ENCODE measurements around the gene PSMD14. TPM values are rescaled to one million over a fixed set of nuclear protein-coding genes. Genes with fewer than 3 reads are reported as not detected.

PSMD14 gene
- total RNA-seq, 1 experiment from 2014 or later, result 83.7 TPM

- Histone ChIP-seq H4K8ac (replicated peaks; ENCODE audit: insufficient read length, low read depth, low read length) (no peak overlapping the region), H2BK15ac (ENCODE audit: low read depth, low read length) (no peak overlapping the region), H3K4me1 (ENCODE audit: insufficient read depth, low read length) (no peaks in the 10 kb centered on the region), H3K79me1 (ENCODE audit: insufficient read depth, low read depth, low read length, poor library complexity, severe bottlenecking) (no peaks in the 10 kb centered on the region), H3K14ac (ENCODE audit: insufficient read depth, low read length) (no peak overlapping the region), H2AFZ (ENCODE audit: low read length) (no peak overlapping the region), H2BK20ac (ENCODE audit: low read depth, low read length, poor library complexity, severe bottlenecking) (no peak overlapping the region), H2BK120ac (ENCODE audit: low read depth, low read length, poor library complexity, severe bottlenecking) (no peak overlapping the region), H4K91ac (ENCODE audit: insufficient read length, low read depth, low read length) (no peak overlapping the region), H3K9ac (ENCODE audit: extremely low read depth, insufficient read length, low read length) (no peak overlapping the region), H3K56ac (ENCODE audit: insufficient read length, low read depth, low read length) (no peak overlapping the region), H3K27me3 (ENCODE audit: insufficient read depth, low read length) (no peaks in the 10 kb centered on the region), H3K27ac (ENCODE audit: insufficient read length, low read depth, low read length) (no peak overlapping the region), H2BK5ac (ENCODE audit: insufficient read length, low read length) (no peak overlapping the region), H3K9me3 (ENCODE audit: control insufficient read depth, low read depth, low read length) (no peaks in the 10 kb centered on the region), H3K18ac (ENCODE audit: insufficient read length, low read depth, low read length) (no peak overlapping the region), H3T11ph (ENCODE audit: low read length) (no peak overlapping the region), H3K4me2 (ENCODE audit: insufficient read depth, insufficient read length, low read length) (no peak overlapping the region), H4K5ac (ENCODE audit: insufficient read length, low read depth, low read length) (no peak overlapping the region), H2AK5ac (ENCODE audit: insufficient read length, low read length) (no peak overlapping the region), H3K23me2 (ENCODE audit: insufficient read length, low read depth, low read length, poor library complexity, severe bottlenecking) (no peaks in the 10 kb centered on the region), H3K4ac (ENCODE audit: low read depth, low read length) (no peak overlapping the region), H3K23ac (ENCODE audit: insufficient read length, low read depth, low read length) (no peak overlapping the region), H3K79me2 (ENCODE audit: insufficient read depth, low read length) (no peaks in the 10 kb centered on the region), H2BK12ac (ENCODE audit: insufficient read length, low read depth, low read length) (no peak overlapping the region), H4K20me1 (ENCODE audit: control insufficient read depth, insufficient read depth, insufficient read length) (no peaks in the 10 kb centered on the region)
- no peak overlapping the region for H3K4me3 Mint-ChIP-seq
- H3K4me1 Mint-ChIP-seq, result peaks cover 0 to 3% of the 10 kb centered on the region in 2 experiments; a peak in 1 of 4 replicates
- no peak overlapping the region for H3K27ac Mint-ChIP-seq
- peaks cover 0 to 2% (median 0%) of the 10 kb centered on the region in 3 experiments; a peak in 4 of 7 replicates for H3K36me3 Mint-ChIP-seq (ENCODE audit: insufficient read depth in 1 of 3, low read depth in 3 of 3)
- no peak for DNase-seq
- no peaks in the 10 kb centered on the region for H3K9me3 Mint-ChIP-seq
- no peak for TF ChIP-seq CTCF (conservative IDR thresholded peaks at IDR 0.05)
- no peaks in the 10 kb centered on the region for H3K27me3 Mint-ChIP-seq (ENCODE audit: low read depth)
Observed at GRCh38 chr2:161384864-161385263, 76.6 kb downstream of the PSMD14 start.
